Esophagus muscularis mucosa (tissue), 4 donors: ENCODE results near the gene SPARCL1. TPM values are rescaled to one million over a fixed set of nuclear protein-coding genes. Genes with fewer than 3 reads are reported as not detected.

Source experiments
- DNase-seq: peaks from one replicate; pipeline ENCODE4 v3.0.0-alpha.2; 2017; ENCODE audit errors: extremely low spot score
- H3K27ac ChIP-seq, 4 donors: fragments of 200-600 bp; sonication (generic); replicated peaks in 1 of 4; 1 replicate in 3 of 4; 2 replicates in 1 of 4; pipeline ENCODE4 v1.5.1; 2016 to 2019; ENCODE audit warnings: mild to moderate bottlenecking in 1 of 4
- H3K27me3 ChIP-seq, 4 donors: fragments of 200-600 bp; sonication (generic); one replicate each; pipeline versions ENCODE4 v1.5.1 to v1.6.0; 2016 to 2019
- H3K36me3 ChIP-seq, 4 donors: fragments of 200-600 bp; sonication (generic); one replicate each; pipeline ENCODE4 v1.5.1; 2016 to 2019
- H3K4me1 ChIP-seq, 4 donors: fragments of 200-600 bp; sonication (generic); one replicate each; pipeline ENCODE4 v1.5.1; 2016 to 2019
- H3K4me3 ChIP-seq, 4 donors: fragments of 200-600 bp; sonication (generic); 1 replicate in 2 of 4; 2 replicates in 2 of 4; pipeline ENCODE4 v1.5.1; 2016 to 2019; ENCODE audit warnings: mild to moderate bottlenecking in 4 of 4, moderate library complexity in 1 of 4
- H3K9me3 ChIP-seq, 4 donors: fragments of 200-600 bp; sonication (generic); 1 replicate in 3 of 4; 2 replicates in 1 of 4; pipeline ENCODE4 v1.5.1; 2016 to 2019
- CTCF ChIP-seq, 3 experiments: fragments of 200-600 bp in 2 of 3; fragments of 450-650 bp in 1 of 3; sonication (generic) in 2 of 3; IDR thresholded peaks; one replicate each; pipeline ENCODE4 v1.5.1; 2017 to 2019; ENCODE audit warnings: antibody characterized with exemption in 3 of 3, mild to moderate bottlenecking in 2 of 3, moderate library complexity in 1 of 3
- EP300 ChIP-seq: sonication (generic); formaldehyde crosslinking; IDR thresholded peaks from one replicate; pipeline ENCODE4 v1.6.1; 2017; ENCODE audit warnings: antibody characterized with exemption
- POLR2A ChIP-seq: fragments of 450-650 bp; IDR thresholded peaks from one replicate; pipeline ENCODE4 v1.6.1; 2017; ENCODE audit warnings: antibody characterized with exemption, moderate library complexity, mild to moderate bottlenecking, low read depth
- POLR2AphosphoS5 ChIP-seq, 2 donors: sonication (generic); formaldehyde crosslinking; IDR thresholded peaks; one replicate each; pipeline ENCODE4 v1.6.1; 2017; ENCODE audit warnings: antibody characterized with exemption in 2 of 2
- WGBS: methylation state at CpG from one replicate; pipeline ENCODE4 v1.1.5; 2018; 5-methylcytosine and 5-hydroxymethylcytosine counted together
- intact Hi-C: fragments of 100-400 bp; cut with DNase I; formaldehyde crosslinking; loops from one replicate; pipeline ENCODE4 v1.15.1; 2023
- total RNA-seq, 4 donors: library from RNA; depleted of rRNA; stranded (reverse); fragments of >200 nt; gene quantifications; one replicate each; pipeline versions ENCODE4 v1.1.0 to v1.2.1, GENCODE V29; 2016

Gene SPARCL1
- total RNA-seq, 4 donors from 2014 or later, result 1,380 to 2,231 (median 1,856) TPM

GRCh38 chr4:87481377-87481776, 47.8 kb downstream of the SPARCL1 start:
- H3K27me3 ChIP-seq, result no peaks in the 10 kb centered on the region
- peaks cover 3 to 15% (median 8%) of the 10 kb centered on the region in 4 donors for H3K4me1 ChIP-seq
- no peak for DNase-seq
- H3K36me3 ChIP-seq, result peaks cover 32 to 75% (median 60%) of the 10 kb centered on the region in 4 donors
- H3K27ac ChIP-seq, result peak overlapping the region; percentile 35 to 62 (median 48)
- H3K9me3 ChIP-seq, result no peaks in the 10 kb centered on the region
- no peak overlapping the region for H3K4me3 ChIP-seq
- TF ChIP-seq POLR2AphosphoS5 (IDR thresholded peaks at IDR 0.05) (no peak), EP300 (no peak), CTCF (IDR thresholded peaks at IDR 0.05) (no peak), POLR2A (no peak)
- intact Hi-C loops, result no loop called here

- Histone ChIP-seq H3K27ac (peak overlapping the region; percentile 23 to 51 (median 42)), H3K36me3 (peaks cover 47 to 100% (median 83%) of the 10 kb centered on the region in 4 donors), H3K4me3 (no peak overlapping the region), H3K27me3 (no peaks in the 10 kb centered on the region), H3K9me3 (no peaks in the 10 kb centered on the region), H3K4me1 (peaks cover 3 to 15% (median 8%) of the 10 kb centered on the region in 4 donors)
- no peak for TF ChIP-seq POLR2A
- TF ChIP-seq POLR2AphosphoS5 (IDR thresholded peaks at IDR 0.05), result peak in 1 of 2 donors; percentile 10
- WGBS, result 88% methylated on average over 1 of the region's 1 CpG
- DNase-seq, result no peak
- intact Hi-C loops, result no loop called here
These were observed 50.4 kb downstream of the SPARCL1 start for GRCh38 chr4:87478732-87479250.

- H3K36me3 ChIP-seq, result peaks cover 55 to 98% (median 89%) of the 10 kb centered on the region in 4 donors
These were observed 52.2 kb downstream of the SPARCL1 start for GRCh38 chr4:87476934-87477333.

GRCh38 chr4:87469390-87469789, 59.8 kb downstream of the SPARCL1 start:
- Histone ChIP-seq H3K27me3 (no peaks in the 10 kb centered on the region), H3K36me3 (peaks cover 14 to 25% (median 18%) of the 10 kb centered on the region in 4 donors), H3K9me3 (no peaks in the 10 kb centered on the region), H3K27ac (peak overlapping the region in 2 of 4 donors; percentile 39 to 53), H3K4me1 (peaks cover 0 to 17% (median 9%) of the 10 kb centered on the region in 4 donors), H3K4me3 (no peak overlapping the region)
- no peak for DNase-seq
- intact Hi-C loops, result loop anchor here (5.0 to 10.0 kb wide), 2 partner anchors 47 to 375 kb away; partner anchors contain the start of gene NUDT9
- WGBS, result 80% methylated on average over 6 of the region's 6 CpGs
- TF ChIP-seq POLR2A, result no peak
- no peak for TF ChIP-seq CTCF (IDR thresholded peaks at IDR 0.05)

More at GRCh38 chr4:87476934-87477333, 52.2 kb downstream of the SPARCL1 start:
- WGBS, result 70% methylated on average over 3 of the region's 3 CpGs
- Histone ChIP-seq H3K4me3 (no peak overlapping the region), H3K9me3 (no peaks in the 10 kb centered on the region), H3K27ac (peak overlapping the region in 3 of 4 donors; percentile 30 to 47 (median 40)), H3K4me1 (peaks cover 0 to 15% (median 6%) of the 10 kb centered on the region in 4 donors), H3K27me3 (no peaks in the 10 kb centered on the region)
- intact Hi-C loops, result no loop called here
- TF ChIP-seq POLR2AphosphoS5 (IDR thresholded peaks at IDR 0.05) (no peak), EP300 (no peak), POLR2A (no peak), CTCF (IDR thresholded peaks at IDR 0.05) (no peak)
- DNase-seq, result no peak

- peaks cover 0 to 3% (median 0%) of the 10 kb centered on the region in 4 donors for H3K36me3 ChIP-seq
- DNase-seq, result no peak
- H3K4me3 ChIP-seq, result no peak overlapping the region
- intact Hi-C loops, result loop anchor here (2.0 to 10.0 kb wide), 3 partner anchors 44 to 379 kb away; partner anchors contain the start of gene NUDT9
- no peaks in the 10 kb centered on the region for H3K9me3 ChIP-seq
- H3K27ac ChIP-seq, result peak overlapping the region in 2 of 4 donors; percentile 24 to 42
- TF ChIP-seq CTCF (IDR thresholded peaks at IDR 0.05) (peak; percentile 73 to 79 (median 75)), EP300 (no peak), POLR2A (no peak), POLR2AphosphoS5 (IDR thresholded peaks at IDR 0.05) (no peak)
- H3K4me1 ChIP-seq, result peaks cover 0 to 17% (median 9%) of the 10 kb centered on the region in 4 donors
- no peaks in the 10 kb centered on the region for H3K27me3 ChIP-seq
- 40% methylated on average over 7 of the region's 7 CpGs for WGBS
These were observed 63.3 kb downstream of the SPARCL1 start for GRCh38 chr4:87465739-87466366.
